ENCODE results near the gene HS3ST4. TPM values are rescaled to one million over a fixed set of nuclear protein-coding genes. Genes with fewer than 3 reads are reported as not detected.

HS3ST4 gene
- total and polyA plus RNA-seq, 10 of the 15 experiments (the other 5 are each of a cell fraction or from before 2014, with no cell fraction given): 0.05 TPM; not detected in 9

DNA sequence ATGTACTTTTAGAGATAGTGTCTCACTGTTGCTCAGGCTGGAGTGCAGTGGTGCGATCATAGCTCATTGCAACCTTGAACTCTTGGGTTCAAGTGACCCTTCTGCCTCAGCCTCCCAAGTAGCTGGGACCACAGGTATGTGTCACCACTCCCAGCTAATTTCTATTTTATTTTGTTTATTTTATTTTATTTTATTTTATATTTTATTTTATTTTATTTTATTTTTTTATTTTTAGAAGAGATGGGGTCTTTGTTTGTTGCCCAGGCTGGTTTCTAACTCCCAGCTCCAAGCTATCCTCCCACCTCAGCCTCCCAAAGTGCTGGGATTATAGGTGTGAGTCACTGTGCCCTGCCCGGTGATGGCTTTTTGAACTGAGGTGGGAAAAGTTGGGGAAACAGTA lies 35.1 kb upstream of the HS3ST4 start:
- no peaks in the 10 kb centered on the region for H3K9me3 ChIP-seq (replicated peaks; ENCODE audit: control insufficient read depth, insufficient read depth, low read length)
- no peak overlapping the region for H3K4me2 ChIP-seq (ENCODE audit: control insufficient read depth, insufficient read depth)
- H3K36me3 ChIP-seq (ENCODE audit: control insufficient read depth in 2 of 2, insufficient read depth in 2 of 2, low read length in 1 of 2): no peaks in the 10 kb centered on the region
- ChIA-PET SMC1A (ENCODE audit: uncharacterized antibody, unreplicated experiment) (no interaction called here), CTCF (no interaction called here), RAD21 (ENCODE audit: unreplicated experiment) (no interaction called here), POLR2A (interaction anchor here (0.6 kb wide), 1 partner anchor 287 kb away, joined by 4 read pairs; no protein-coding TSS in a partner anchor)
- intact Hi-C loops (cut with micrococcal nuclease; ENCODE audit: unreplicated experiment): no loop called here
- ATAC-seq (no peak), DNase-seq (ENCODE audit: low read depth, low spot score) (no peak), FAIRE-seq (no peak)
- BruUV-seq (replicated peaks): no TSS peak
- no peak overlapping the region for H3K27ac ChIP-seq (ENCODE audit: control insufficient read depth, insufficient read depth)
- 18% methylated on average over 2 of the region's 2 CpGs for WGBS (ENCODE audit: insufficient coverage, insufficient replicate concordance, low lambda C conversion rate, missing lambda C conversion rate)
- H2AFZ ChIP-seq (ENCODE audit: control insufficient read depth, low read depth, low read length): no peak overlapping the region
- H3K4me1 ChIP-seq (ENCODE audit: control insufficient read depth, insufficient read depth, low read length): no peaks in the 10 kb centered on the region
- H3K4me3 ChIP-seq: no peak overlapping the region
- in situ Hi-C loops (cut with MboI): no loop called here
- H3K79me2 ChIP-seq (ENCODE audit: control insufficient read depth, insufficient read depth, low read length): no peaks in the 10 kb centered on the region
- no peaks in the 10 kb centered on the region for H3K27me3 ChIP-seq (replicated peaks in 1 of 2; ENCODE audit: control insufficient read depth in 2 of 2, insufficient read depth in 2 of 2, low read length in 1 of 2)
- no peak overlapping the region for H3K9ac ChIP-seq (ENCODE audit: control insufficient read depth, insufficient read depth, low read length)
- H4K20me1 ChIP-seq (ENCODE audit: control insufficient read depth, insufficient read depth): no peaks in the 10 kb centered on the region
- TF ChIP-seq, protein P1, sequence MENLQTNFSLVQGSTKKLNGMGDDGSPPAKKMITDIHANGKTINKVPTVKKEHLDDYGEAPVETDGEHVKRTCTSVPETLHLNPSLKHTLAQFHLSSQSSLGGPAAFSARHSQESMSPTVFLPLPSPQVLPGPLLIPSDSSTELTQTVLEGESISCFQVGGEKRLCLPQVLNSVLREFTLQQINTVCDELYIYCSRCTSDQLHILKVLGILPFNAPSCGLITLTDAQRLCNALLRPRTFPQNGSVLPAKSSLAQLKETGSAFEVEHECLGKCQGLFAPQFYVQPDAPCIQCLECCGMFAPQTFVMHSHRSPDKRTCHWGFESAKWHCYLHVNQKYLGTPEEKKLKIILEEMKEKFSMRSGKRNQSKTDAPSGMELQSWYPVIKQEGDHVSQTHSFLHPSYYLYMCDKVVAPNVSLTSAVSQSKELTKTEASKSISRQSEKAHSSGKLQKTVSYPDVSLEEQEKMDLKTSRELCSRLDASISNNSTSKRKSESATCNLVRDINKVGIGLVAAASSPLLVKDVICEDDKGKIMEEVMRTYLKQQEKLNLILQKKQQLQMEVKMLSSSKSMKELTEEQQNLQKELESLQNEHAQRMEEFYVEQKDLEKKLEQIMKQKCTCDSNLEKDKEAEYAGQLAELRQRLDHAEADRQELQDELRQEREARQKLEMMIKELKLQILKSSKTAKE (IDR thresholded peaks at IDR 0.05; ENCODE audit: low read depth, poor library complexity, severe bottlenecking): no peak
- TF ChIP-seq HDAC6 (IDR thresholded peaks at IDR 0.05; ENCODE audit: unreplicated experiment) (no peak), SUPT20H (IDR thresholded peaks at IDR 0.05; ENCODE audit: borderline replicate concordance, control insufficient read depth, low read depth, low read length) (no peak), HDAC2 (IDR thresholded peaks at IDR 0.05) (no peak), CREM (IDR thresholded peaks at IDR 0.05; ENCODE audit: low read depth) (no peak), MYB (IDR thresholded peaks at IDR 0.05; ENCODE audit: borderline replicate concordance, low read depth, low read length) (no peak)
- TF ChIP-seq, protein P2, sequence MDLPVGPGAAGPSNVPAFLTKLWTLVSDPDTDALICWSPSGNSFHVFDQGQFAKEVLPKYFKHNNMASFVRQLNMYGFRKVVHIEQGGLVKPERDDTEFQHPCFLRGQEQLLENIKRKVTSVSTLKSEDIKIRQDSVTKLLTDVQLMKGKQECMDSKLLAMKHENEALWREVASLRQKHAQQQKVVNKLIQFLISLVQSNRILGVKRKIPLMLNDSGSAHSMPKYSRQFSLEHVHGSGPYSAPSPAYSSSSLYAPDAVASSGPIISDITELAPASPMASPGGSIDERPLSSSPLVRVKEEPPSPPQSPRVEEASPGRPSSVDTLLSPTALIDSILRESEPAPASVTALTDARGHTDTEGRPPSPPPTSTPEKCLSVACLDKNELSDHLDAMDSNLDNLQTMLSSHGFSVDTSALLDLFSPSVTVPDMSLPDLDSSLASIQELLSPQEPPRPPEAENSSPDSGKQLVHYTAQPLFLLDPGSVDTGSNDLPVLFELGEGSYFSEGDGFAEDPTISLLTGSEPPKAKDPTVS (IDR thresholded peaks at IDR 0.05; ENCODE audit: low read depth, low read length): no peak
- TF ChIP-seq, protein P3, sequence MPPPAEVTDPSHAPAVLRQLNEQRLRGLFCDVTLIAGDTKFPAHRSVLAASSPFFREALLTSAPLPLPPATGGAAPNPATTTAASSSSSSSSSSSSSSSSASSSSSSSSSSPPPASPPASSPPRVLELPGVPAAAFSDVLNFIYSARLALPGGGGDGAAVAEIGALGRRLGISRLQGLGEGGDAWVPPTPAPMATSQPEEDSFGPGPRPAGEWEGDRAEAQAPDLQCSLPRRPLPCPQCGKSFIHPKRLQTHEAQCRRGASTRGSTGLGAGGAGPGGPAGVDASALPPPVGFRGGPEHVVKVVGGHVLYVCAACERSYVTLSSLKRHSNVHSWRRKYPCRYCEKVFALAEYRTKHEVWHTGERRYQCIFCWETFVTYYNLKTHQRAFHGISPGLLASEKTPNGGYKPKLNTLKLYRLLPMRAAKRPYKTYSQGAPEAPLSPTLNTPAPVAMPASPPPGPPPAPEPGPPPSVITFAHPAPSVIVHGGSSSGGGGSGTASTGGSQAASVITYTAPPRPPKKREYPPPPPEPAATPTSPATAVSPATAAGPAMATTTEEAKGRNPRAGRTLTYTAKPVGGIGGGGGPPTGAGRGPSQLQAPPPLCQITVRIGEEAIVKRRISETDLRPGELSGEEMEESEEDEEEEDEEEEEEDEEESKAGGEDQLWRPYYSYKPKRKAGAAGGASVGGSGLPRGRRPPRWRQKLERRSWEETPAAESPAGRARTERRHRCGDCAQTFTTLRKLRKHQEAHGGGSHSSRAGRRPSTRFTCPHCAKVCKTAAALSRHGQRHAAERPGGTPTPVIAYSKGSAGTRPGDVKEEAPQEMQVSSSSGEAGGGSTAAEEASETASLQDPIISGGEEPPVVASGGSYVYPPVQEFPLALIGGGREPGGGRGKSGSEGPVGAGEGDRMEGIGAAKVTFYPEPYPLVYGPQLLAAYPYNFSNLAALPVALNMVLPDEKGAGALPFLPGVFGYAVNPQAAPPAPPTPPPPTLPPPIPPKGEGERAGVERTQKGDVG (CRISPR knock-in tag; IDR thresholded peaks at IDR 0.05): no peak
- TF ChIP-seq, protein P4, sequence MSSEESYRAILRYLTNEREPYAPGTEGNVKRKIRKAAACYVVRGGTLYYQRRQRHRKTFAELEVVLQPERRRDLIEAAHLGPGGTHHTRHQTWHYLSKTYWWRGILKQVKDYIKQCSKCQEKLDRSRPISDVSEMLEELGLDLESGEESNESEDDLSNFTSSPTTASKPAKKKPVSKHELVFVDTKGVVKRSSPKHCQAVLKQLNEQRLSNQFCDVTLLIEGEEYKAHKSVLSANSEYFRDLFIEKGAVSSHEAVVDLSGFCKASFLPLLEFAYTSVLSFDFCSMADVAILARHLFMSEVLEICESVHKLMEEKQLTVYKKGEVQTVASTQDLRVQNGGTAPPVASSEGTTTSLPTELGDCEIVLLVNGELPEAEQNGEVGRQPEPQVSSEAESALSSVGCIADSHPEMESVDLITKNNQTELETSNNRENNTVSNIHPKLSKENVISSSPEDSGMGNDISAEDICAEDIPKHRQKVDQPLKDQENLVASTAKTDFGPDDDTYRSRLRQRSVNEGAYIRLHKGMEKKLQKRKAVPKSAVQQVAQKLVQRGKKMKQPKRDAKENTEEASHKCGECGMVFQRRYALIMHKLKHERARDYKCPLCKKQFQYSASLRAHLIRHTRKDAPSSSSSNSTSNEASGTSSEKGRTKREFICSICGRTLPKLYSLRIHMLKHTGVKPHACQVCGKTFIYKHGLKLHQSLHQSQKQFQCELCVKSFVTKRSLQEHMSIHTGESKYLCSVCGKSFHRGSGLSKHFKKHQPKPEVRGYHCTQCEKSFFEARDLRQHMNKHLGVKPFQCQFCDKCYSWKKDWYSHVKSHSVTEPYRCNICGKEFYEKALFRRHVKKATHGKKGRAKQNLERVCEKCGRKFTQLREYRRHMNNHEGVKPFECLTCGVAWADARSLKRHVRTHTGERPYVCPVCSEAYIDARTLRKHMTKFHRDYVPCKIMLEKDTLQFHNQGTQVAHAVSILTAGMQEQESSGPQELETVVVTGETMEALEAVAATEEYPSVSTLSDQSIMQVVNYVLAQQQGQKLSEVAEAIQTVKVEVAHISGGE (CRISPR knock-in tag; IDR thresholded peaks at IDR 0.05): no peak

All from GM12878 (cell line).